H9 (cell line): ENCODE data around the gene MDGA2. TPM values are rescaled to one million over a fixed set of nuclear protein-coding genes. Genes with fewer than 3 reads are reported as not detected.

Experiments
- DNase-seq: peaks from one replicate; pipeline ENCODE4 v3.0.0-alpha.2; 2017
- H2AFZ ChIP-seq: one replicate; pipeline ENCODE4 v1.6.1; 2013; ENCODE audit warnings: mild to moderate bottlenecking, low read length, control low read depth, moderate library complexity
- H2AK5ac ChIP-seq: 2 replicates; pipeline ENCODE4 v1.6.1; 2013; ENCODE audit warnings: low read length, control low read depth, mixed read lengths; ENCODE audit not compliant: insufficient read length
- H2BK120ac ChIP-seq: one replicate; pipeline ENCODE4 v1.6.1; 2013; ENCODE audit warnings: low read depth, mild to moderate bottlenecking, low read length, control low read depth, inconsistent platforms; ENCODE audit not compliant: poor library complexity, severe bottlenecking
- H2BK12ac ChIP-seq: 2 replicates; pipeline ENCODE4 v1.6.1; 2013; ENCODE audit warnings: low read length, control low read depth, mixed read lengths, low read depth; ENCODE audit not compliant: insufficient read length
- H2BK15ac ChIP-seq: 2 replicates; pipeline ENCODE4 v1.6.1; 2013; ENCODE audit warnings: low read depth, low read length, control low read depth
- H2BK20ac ChIP-seq: one replicate; pipeline ENCODE4 v1.6.1; 2013; ENCODE audit warnings: low read depth, mild to moderate bottlenecking, low read length, control low read depth, inconsistent platforms; ENCODE audit not compliant: poor library complexity, severe bottlenecking
- H2BK5ac ChIP-seq: 2 replicates; pipeline ENCODE4 v1.6.1; 2013; ENCODE audit warnings: low read length, control low read depth, mixed read lengths; ENCODE audit not compliant: insufficient read length
- H3K14ac ChIP-seq: 2 replicates; pipeline ENCODE4 v1.6.1; 2013; ENCODE audit warnings: low read length, control low read depth; ENCODE audit not compliant: insufficient read depth
- H3K18ac ChIP-seq: 2 replicates; pipeline ENCODE4 v1.6.1; 2013; ENCODE audit warnings: low read depth, mild to moderate bottlenecking, mixed read lengths, low read length, control low read depth; ENCODE audit not compliant: insufficient read length
- H3K23ac ChIP-seq: 2 replicates; pipeline ENCODE4 v1.6.1; 2013; ENCODE audit warnings: low read length, control low read depth, mixed read lengths, low read depth; ENCODE audit not compliant: insufficient read length
- H3K23me2 ChIP-seq: 2 replicates; pipeline ENCODE4 v1.6.1; 2013; ENCODE audit warnings: low read depth, mild to moderate bottlenecking, mixed read lengths, low read length, control low read depth; ENCODE audit not compliant: insufficient read length, poor library complexity, severe bottlenecking
- H3K27ac ChIP-seq: 2 replicates; pipeline ENCODE4 v1.5.1; 2013; ENCODE audit warnings: low read length, control low read depth, mixed read lengths, low read depth; ENCODE audit not compliant: insufficient read length
- H3K27me3 ChIP-seq: 2 replicates; pipeline ENCODE4 v1.6.1; 2013; ENCODE audit warnings: low read length, control low read depth, inconsistent platforms; ENCODE audit not compliant: insufficient read depth
- H3K4ac ChIP-seq: 2 replicates; pipeline ENCODE4 v1.6.1; 2013; ENCODE audit warnings: low read depth, mild to moderate bottlenecking, control low read depth, inconsistent platforms, low read length, moderate library complexity
- H3K4me1 ChIP-seq: 2 replicates; pipeline ENCODE4 v1.6.1; 2013; ENCODE audit warnings: low read length, control low read depth, inconsistent platforms; ENCODE audit not compliant: insufficient read depth
- H3K4me2 ChIP-seq: 2 replicates; pipeline ENCODE4 v1.6.1; 2013; ENCODE audit warnings: low read length, control low read depth, mixed read lengths; ENCODE audit not compliant: insufficient read length, insufficient read depth
- H3K56ac ChIP-seq: 2 replicates; pipeline ENCODE4 v1.6.1; 2013; ENCODE audit warnings: low read depth, mild to moderate bottlenecking, mixed read lengths, low read length, control low read depth; ENCODE audit not compliant: insufficient read length
- H3K79me1 ChIP-seq: 2 replicates; pipeline ENCODE4 v1.6.1; 2013; ENCODE audit warnings: low read depth, mild to moderate bottlenecking, moderate library complexity, low read length, control low read depth, inconsistent platforms; ENCODE audit not compliant: insufficient read depth, poor library complexity, severe bottlenecking
- H3K79me2 ChIP-seq: 2 replicates; pipeline ENCODE4 v1.6.1; 2013; ENCODE audit warnings: low read length, control low read depth, inconsistent platforms; ENCODE audit not compliant: insufficient read depth
- H3K9ac ChIP-seq: 2 replicates; pipeline ENCODE4 v1.6.1; 2013; ENCODE audit warnings: low read length, control low read depth, mixed read lengths; ENCODE audit not compliant: insufficient read length; ENCODE audit errors: extremely low read depth
- H3K9me3 ChIP-seq: one replicate; pipeline ENCODE4 v1.6.1; 2013; ENCODE audit warnings: low read depth, low read length, inconsistent platforms; ENCODE audit not compliant: control insufficient read depth
- H3T11ph ChIP-seq: one replicate; pipeline ENCODE4 v1.6.1; 2013; ENCODE audit warnings: mild to moderate bottlenecking, low read length, control low read depth, inconsistent platforms
- H4K20me1 ChIP-seq: one replicate; pipeline ENCODE4 v1.6.1; 2013; ENCODE audit not compliant: control insufficient read depth, insufficient read length, insufficient read depth
- H4K5ac ChIP-seq: 2 replicates; pipeline ENCODE4 v1.6.1; 2013; ENCODE audit warnings: low read depth, mild to moderate bottlenecking, mixed read lengths, low read length, control low read depth; ENCODE audit not compliant: insufficient read length
- H4K8ac ChIP-seq: replicated peaks from 2 replicates; pipeline ENCODE4 v1.6.1; 2013; ENCODE audit warnings: low read length, control low read depth, mixed read lengths, low read depth; ENCODE audit not compliant: insufficient read length
- H4K91ac ChIP-seq: 2 replicates; pipeline ENCODE4 v1.6.1; 2013; ENCODE audit warnings: low read depth, mild to moderate bottlenecking, moderate library complexity, mixed read lengths, low read length, control low read depth; ENCODE audit not compliant: insufficient read length
- H3K27ac Mint-ChIP-seq, 3 experiments: 2 replicates in 2 of 3; 3 replicates in 1 of 3; pipeline ENCODE4 v1.8.0; 2020 to 2021; ENCODE audit warnings: mixed read lengths in 3 of 3, mild to moderate bottlenecking in 1 of 3, moderate library complexity in 1 of 3
- H3K27me3 Mint-ChIP-seq: 2 replicates; pipeline ENCODE4 v1.8.0; 2021; ENCODE audit warnings: low read depth, mild to moderate bottlenecking, moderate library complexity, mixed read lengths
- H3K36me3 Mint-ChIP-seq, 3 experiments: 2 replicates in 2 of 3; 3 replicates in 1 of 3; pipeline ENCODE4 v1.8.0; 2020 to 2021; ENCODE audit warnings: low read depth in 3 of 3, mixed read lengths in 3 of 3; ENCODE audit not compliant: insufficient read depth in 1 of 3
- H3K4me1 Mint-ChIP-seq, 2 experiments: 2 replicates each; pipeline ENCODE4 v1.8.0; 2020; ENCODE audit warnings: mixed read lengths in 2 of 2
- H3K4me3 Mint-ChIP-seq, 2 experiments: 2 replicates in 1 of 2; 3 replicates in 1 of 2; pipeline ENCODE4 v1.8.0; 2020 to 2021; ENCODE audit warnings: mild to moderate bottlenecking in 2 of 2, mixed read lengths in 2 of 2, moderate library complexity in 1 of 2
- H3K9me3 Mint-ChIP-seq, 2 experiments: 2 replicates in 1 of 2; 3 replicates in 1 of 2; pipeline ENCODE4 v1.8.0; 2020; ENCODE audit warnings: mild to moderate bottlenecking in 2 of 2, mixed read lengths in 2 of 2, moderate library complexity in 1 of 2
- WGBS: extraction: QIAGEN DNeasy Blood & Tissue Kit; methylation state at CpG from one replicate; pipeline ENCODE4 v1.1.7; 2013; ENCODE audit warnings: missing lambda C conversion rate, low lambda C conversion rate, mixed read lengths; ENCODE audit not compliant: insufficient read length; ENCODE audit errors: extremely low coverage; 5-methylcytosine and 5-hydroxymethylcytosine counted together
- total RNA-seq: library from RNA; stranded (reverse); gene quantifications from 2 replicates; pipeline ENCODE4 v1.2.1, GENCODE V29; 2021
- TF ChIP-seq, protein P1 (sequence below): fragments of 200-600 bp; sonication (generic); conservative IDR thresholded peaks from 3 replicates; pipeline ENCODE4 v1.8.0; 2021; ENCODE audit warnings: antibody characterized with exemption, mild to moderate bottlenecking

Gene MDGA2
- total RNA-seq, 1 experiment from 2014 or later: 1.9 TPM

DNA sequence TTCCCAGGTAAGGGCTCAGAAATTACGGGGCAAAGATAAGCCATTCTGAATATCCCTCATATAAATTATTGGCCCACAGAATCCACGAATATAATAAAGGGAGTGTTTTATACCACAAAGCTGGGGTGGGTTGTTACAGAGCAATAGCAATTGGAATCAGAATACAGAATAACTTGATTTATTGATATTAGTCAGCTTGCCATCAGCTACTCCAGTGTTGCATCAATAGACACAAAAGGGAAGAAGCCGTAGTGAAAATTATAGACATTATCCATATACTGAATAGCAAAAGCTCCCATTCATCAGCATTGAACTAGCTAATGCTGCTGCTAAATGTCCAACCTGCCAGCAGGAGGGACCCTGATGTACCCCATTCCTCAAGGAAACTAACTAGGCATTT is 18.3 kb downstream of the MDGA2 start:
- Histone ChIP-seq H3K23me2 (no peaks in the 10 kb centered on the region), H3K23ac (no peak overlapping the region), H3K27ac (no peak overlapping the region), H3K4me2 (no peak overlapping the region), H2AK5ac (no peak overlapping the region), H2BK5ac (no peak overlapping the region), H3K4ac (no peak overlapping the region), H4K20me1 (no peaks in the 10 kb centered on the region), H2BK120ac (no peak overlapping the region), H3K14ac (no peak overlapping the region), H3K27me3 (no peaks in the 10 kb centered on the region), H2BK20ac (no peak overlapping the region), H4K5ac (no peak overlapping the region), H3T11ph (no peak overlapping the region), H4K91ac (no peak overlapping the region), H4K8ac (no peak overlapping the region), H3K9me3 (no peaks in the 10 kb centered on the region), H2BK15ac (no peak overlapping the region), H2AFZ (no peak overlapping the region), H3K56ac (no peak overlapping the region), H3K18ac (no peak overlapping the region), H3K4me1 (no peaks in the 10 kb centered on the region), H3K79me2 (no peaks in the 10 kb centered on the region), H3K9ac (no peak overlapping the region), H3K79me1 (no peaks in the 10 kb centered on the region), H2BK12ac (no peak overlapping the region)
- no peak overlapping the region for H3K4me3 Mint-ChIP-seq
- H3K27me3 Mint-ChIP-seq: peaks cover 2% of the 10 kb centered on the region
- no peaks in the 10 kb centered on the region for H3K4me1 Mint-ChIP-seq
- TF ChIP-seq, protein P1, sequence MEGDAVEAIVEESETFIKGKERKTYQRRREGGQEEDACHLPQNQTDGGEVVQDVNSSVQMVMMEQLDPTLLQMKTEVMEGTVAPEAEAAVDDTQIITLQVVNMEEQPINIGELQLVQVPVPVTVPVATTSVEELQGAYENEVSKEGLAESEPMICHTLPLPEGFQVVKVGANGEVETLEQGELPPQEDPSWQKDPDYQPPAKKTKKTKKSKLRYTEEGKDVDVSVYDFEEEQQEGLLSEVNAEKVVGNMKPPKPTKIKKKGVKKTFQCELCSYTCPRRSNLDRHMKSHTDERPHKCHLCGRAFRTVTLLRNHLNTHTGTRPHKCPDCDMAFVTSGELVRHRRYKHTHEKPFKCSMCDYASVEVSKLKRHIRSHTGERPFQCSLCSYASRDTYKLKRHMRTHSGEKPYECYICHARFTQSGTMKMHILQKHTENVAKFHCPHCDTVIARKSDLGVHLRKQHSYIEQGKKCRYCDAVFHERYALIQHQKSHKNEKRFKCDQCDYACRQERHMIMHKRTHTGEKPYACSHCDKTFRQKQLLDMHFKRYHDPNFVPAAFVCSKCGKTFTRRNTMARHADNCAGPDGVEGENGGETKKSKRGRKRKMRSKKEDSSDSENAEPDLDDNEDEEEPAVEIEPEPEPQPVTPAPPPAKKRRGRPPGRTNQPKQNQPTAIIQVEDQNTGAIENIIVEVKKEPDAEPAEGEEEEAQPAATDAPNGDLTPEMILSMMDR: no peak
- H3K27ac Mint-ChIP-seq: no peak overlapping the region
- no peak for DNase-seq
- WGBS: no CpG with 5 or more reads among the region's 3 CpGs
- no peaks in the 10 kb centered on the region for H3K9me3 Mint-ChIP-seq
- no peaks in the 10 kb centered on the region for H3K36me3 Mint-ChIP-seq
